Liver (tissue), 9 donors: Measurements from ENCODE around the gene HSPA12B. TPM values are rescaled to one million over a fixed set of nuclear protein-coding genes. Genes with fewer than 3 reads are reported as not detected.
A peak's percentile ranks its signal among the peaks of the same experiment; 100 is the strongest.

ENCODE experiments used
- DNase-seq: peaks from one replicate; pipeline ENCODE4 v3.0.0-alpha.2; 2017; ENCODE audit warnings: low spot score
- H3K27ac ChIP-seq, 2 donors: one replicate each; pipeline ENCODE4 v1.7.0; 2013; ENCODE audit warnings: inconsistent platforms in 2 of 2, low read length in 2 of 2, control low read depth in 1 of 2, low read depth in 1 of 2, mild to moderate bottlenecking in 1 of 2
- H3K27me3 ChIP-seq, 4 donors: one replicate each; pipeline versions ENCODE4 v1.6.1 to v1.7.0; 2013; ENCODE audit warnings: low read length in 3 of 4, inconsistent platforms in 1 of 4, mild to moderate bottlenecking in 1 of 4, moderate library complexity in 1 of 4; ENCODE audit not compliant: control insufficient read depth in 4 of 4, insufficient read depth in 4 of 4
- H3K36me3 ChIP-seq, 4 donors: one replicate each; pipeline versions ENCODE4 v1.6.1 to v1.7.0; 2013; ENCODE audit warnings: low read length in 3 of 4, mild to moderate bottlenecking in 3 of 4, low read depth in 1 of 4, moderate library complexity in 1 of 4; ENCODE audit not compliant: control insufficient read depth in 4 of 4, insufficient read depth in 3 of 4
- H3K4me1 ChIP-seq, 4 donors: one replicate each; pipeline versions ENCODE4 v1.6.1 to v1.7.0; 2013; ENCODE audit warnings: low read length in 3 of 4, mild to moderate bottlenecking in 3 of 4, moderate library complexity in 1 of 4; ENCODE audit not compliant: control insufficient read depth in 4 of 4, insufficient read depth in 4 of 4
- H3K4me3 ChIP-seq, 3 donors: one replicate each; pipeline versions ENCODE4 v1.6.1 to v1.7.0; 2013; ENCODE audit warnings: low read length in 3 of 3, control low read depth in 1 of 3, low read depth in 1 of 3, mild to moderate bottlenecking in 1 of 3
- H3K9ac ChIP-seq, 2 donors: one replicate each; pipeline ENCODE4 v1.7.0; 2013; ENCODE audit warnings: low read length in 2 of 2, mild to moderate bottlenecking in 2 of 2, moderate library complexity in 2 of 2, control low read depth in 1 of 2, low read depth in 1 of 2
- H3K9me3 ChIP-seq, 4 donors: one replicate each; pipeline versions ENCODE4 v1.6.1 to v1.7.0; 2013; ENCODE audit warnings: low read length in 3 of 4; ENCODE audit not compliant: control insufficient read depth in 4 of 4
- ATF3 ChIP-seq: IDR thresholded peaks from 2 replicates; pipeline ENCODE4 v1.6.1; 2016; ENCODE audit warnings: antibody characterized with exemption
- FOXA1 ChIP-seq: IDR thresholded peaks from 2 replicates; pipeline ENCODE4 v1.6.1; 2016; ENCODE audit warnings: antibody characterized with exemption
- FOXA2 ChIP-seq: IDR thresholded peaks from 2 replicates; pipeline ENCODE4 v1.6.1; 2016; ENCODE audit warnings: antibody characterized with exemption
- GABPA ChIP-seq, 2 donors: IDR thresholded peaks in 1 of 2; conservative IDR thresholded peaks in 1 of 2; 2 replicates each; pipeline ENCODE4 v1.6.1; 2016; ENCODE audit warnings: antibody characterized with exemption in 2 of 2, mild to moderate bottlenecking in 1 of 2, moderate library complexity in 1 of 2
- HNF4A ChIP-seq, 2 donors: conservative IDR thresholded peaks; 2 replicates each; pipeline ENCODE4 v1.6.1; 2016; ENCODE audit warnings: antibody characterized with exemption in 2 of 2, mild to moderate bottlenecking in 2 of 2
- JUND ChIP-seq, 2 donors: IDR thresholded peaks; 2 replicates each; pipeline ENCODE4 v1.6.1; 2016; ENCODE audit warnings: antibody characterized with exemption in 2 of 2
- NR2F2 ChIP-seq: IDR thresholded peaks from 2 replicates; pipeline ENCODE4 v1.6.1; 2016; ENCODE audit warnings: antibody characterized with exemption
- RAD21 ChIP-seq, 2 donors: IDR thresholded peaks; 2 replicates each; pipeline ENCODE4 v1.6.1; 2016; ENCODE audit warnings: antibody characterized with exemption in 2 of 2, mild to moderate bottlenecking in 2 of 2
- REST ChIP-seq: IDR thresholded peaks from 2 replicates; pipeline ENCODE4 v1.6.1; 2016; ENCODE audit warnings: antibody characterized with exemption, mild to moderate bottlenecking
- TAF1 ChIP-seq: conservative IDR thresholded peaks from 2 replicates; pipeline ENCODE4 v1.6.1; 2016; ENCODE audit warnings: antibody characterized with exemption, mild to moderate bottlenecking
- YY1 ChIP-seq: IDR thresholded peaks from 2 replicates; pipeline ENCODE4 v1.6.1; 2016; ENCODE audit warnings: antibody characterized with exemption, mild to moderate bottlenecking
- ZBTB33 ChIP-seq: IDR thresholded peaks from 2 replicates; pipeline ENCODE4 v1.6.1; 2016; ENCODE audit warnings: antibody characterized with exemption
- WGBS: extraction: QIAGEN DNeasy Blood & Tissue Kit; methylation state at CpG from one replicate; pipeline ENCODE4 v1.1.7; 2013; 5-methylcytosine and 5-hydroxymethylcytosine counted together
- polyA plus RNA-seq, 2 donors: library from polyadenylated mRNA; stranded (reverse) in 1 of 2; unstranded in 1 of 2; fragments of 200-250 nt in 1 of 2; fragments of >200 nt in 1 of 2; fragmentation: Nextera tagmentation in 1 of 2; extraction: Ambion mirVana in 1 of 2; gene quantifications; one replicate each; pipeline versions ENCODE4 v1.2.1 to v1.2.3, GENCODE V29; 2013 to 2015
- total RNA-seq, 2 donors: library from RNA; depleted of rRNA; stranded (reverse); fragments of >200 nt; gene quantifications; one replicate each; pipeline ENCODE4 v1.2.3, GENCODE V29; 2014
- TF ChIP-seq, protein P1 (sequence below): fragments of 150-350 bp; IDR thresholded peaks from 2 replicates; pipeline ENCODE4 v1.5.1; 2017; ENCODE audit warnings: improper control_type of control experiment, low read depth, low read length; ENCODE audit not compliant: missing input control
- TF ChIP-seq, protein P2 (sequence below): IDR thresholded peaks from 2 replicates; pipeline ENCODE4 v1.6.1; 2016; ENCODE audit warnings: antibody characterized with exemption
- donor health status: healthy.
- donor health status: healthy.
- donor health status: healthy.
- donor health status: healthy.
- donor health status: healthy.

Gene HSPA12B
- total and polyA plus RNA-seq, 4 donors: 0.72 to 1.8 (median 0.87) TPM

DNA sequence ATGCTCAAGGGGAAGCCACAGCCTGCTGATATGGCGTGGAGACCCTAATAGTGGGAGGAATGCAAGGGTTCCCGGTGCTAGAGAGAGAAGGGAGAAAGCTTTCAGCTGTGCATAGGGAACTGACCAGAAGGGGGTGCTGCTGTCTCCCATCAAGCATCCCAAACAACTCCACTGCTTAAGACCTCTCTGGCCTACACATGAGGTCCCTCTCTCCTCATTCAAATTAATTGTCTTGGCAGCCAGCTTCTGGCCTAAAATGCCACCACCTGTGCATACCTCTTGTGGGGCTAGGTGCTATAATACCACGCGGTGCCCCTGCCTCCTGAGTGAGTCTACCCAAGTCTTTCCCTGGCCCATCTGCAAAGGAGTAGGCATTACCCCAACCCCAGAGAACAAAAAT is 20.6 kb downstream of the HSPA12B start:
- Histone ChIP-seq H3K36me3 (peaks cover 0 to under 1% (median 0%) of the 10 kb centered on the region in 4 donors), H3K27ac (no peak overlapping the region), H3K9ac (no peak overlapping the region), H3K27me3 (no peaks in the 10 kb centered on the region), H3K4me1 (peaks cover 1 to 25% (median 15%) of the 10 kb centered on the region in 4 donors), H3K4me3 (no peak overlapping the region), H3K9me3 (no peaks in the 10 kb centered on the region)
- peak; percentile 76 for DNase-seq
- TF ChIP-seq, protein P1, sequence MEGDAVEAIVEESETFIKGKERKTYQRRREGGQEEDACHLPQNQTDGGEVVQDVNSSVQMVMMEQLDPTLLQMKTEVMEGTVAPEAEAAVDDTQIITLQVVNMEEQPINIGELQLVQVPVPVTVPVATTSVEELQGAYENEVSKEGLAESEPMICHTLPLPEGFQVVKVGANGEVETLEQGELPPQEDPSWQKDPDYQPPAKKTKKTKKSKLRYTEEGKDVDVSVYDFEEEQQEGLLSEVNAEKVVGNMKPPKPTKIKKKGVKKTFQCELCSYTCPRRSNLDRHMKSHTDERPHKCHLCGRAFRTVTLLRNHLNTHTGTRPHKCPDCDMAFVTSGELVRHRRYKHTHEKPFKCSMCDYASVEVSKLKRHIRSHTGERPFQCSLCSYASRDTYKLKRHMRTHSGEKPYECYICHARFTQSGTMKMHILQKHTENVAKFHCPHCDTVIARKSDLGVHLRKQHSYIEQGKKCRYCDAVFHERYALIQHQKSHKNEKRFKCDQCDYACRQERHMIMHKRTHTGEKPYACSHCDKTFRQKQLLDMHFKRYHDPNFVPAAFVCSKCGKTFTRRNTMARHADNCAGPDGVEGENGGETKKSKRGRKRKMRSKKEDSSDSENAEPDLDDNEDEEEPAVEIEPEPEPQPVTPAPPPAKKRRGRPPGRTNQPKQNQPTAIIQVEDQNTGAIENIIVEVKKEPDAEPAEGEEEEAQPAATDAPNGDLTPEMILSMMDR: peak; percentile 53
- TF ChIP-seq RAD21 (IDR thresholded peaks at IDR 0.05) (peak; percentile 77 to 82), ZBTB33 (no peak), NR2F2 (no peak), REST (no peak), YY1 (no peak), FOXA1 (no peak)
- TF ChIP-seq, protein P2, sequence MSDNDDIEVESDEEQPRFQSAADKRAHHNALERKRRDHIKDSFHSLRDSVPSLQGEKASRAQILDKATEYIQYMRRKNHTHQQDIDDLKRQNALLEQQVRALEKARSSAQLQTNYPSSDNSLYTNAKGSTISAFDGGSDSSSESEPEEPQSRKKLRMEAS: no peak
- WGBS: 62% methylated on average over 4 of the region's 4 CpGs

DNA sequence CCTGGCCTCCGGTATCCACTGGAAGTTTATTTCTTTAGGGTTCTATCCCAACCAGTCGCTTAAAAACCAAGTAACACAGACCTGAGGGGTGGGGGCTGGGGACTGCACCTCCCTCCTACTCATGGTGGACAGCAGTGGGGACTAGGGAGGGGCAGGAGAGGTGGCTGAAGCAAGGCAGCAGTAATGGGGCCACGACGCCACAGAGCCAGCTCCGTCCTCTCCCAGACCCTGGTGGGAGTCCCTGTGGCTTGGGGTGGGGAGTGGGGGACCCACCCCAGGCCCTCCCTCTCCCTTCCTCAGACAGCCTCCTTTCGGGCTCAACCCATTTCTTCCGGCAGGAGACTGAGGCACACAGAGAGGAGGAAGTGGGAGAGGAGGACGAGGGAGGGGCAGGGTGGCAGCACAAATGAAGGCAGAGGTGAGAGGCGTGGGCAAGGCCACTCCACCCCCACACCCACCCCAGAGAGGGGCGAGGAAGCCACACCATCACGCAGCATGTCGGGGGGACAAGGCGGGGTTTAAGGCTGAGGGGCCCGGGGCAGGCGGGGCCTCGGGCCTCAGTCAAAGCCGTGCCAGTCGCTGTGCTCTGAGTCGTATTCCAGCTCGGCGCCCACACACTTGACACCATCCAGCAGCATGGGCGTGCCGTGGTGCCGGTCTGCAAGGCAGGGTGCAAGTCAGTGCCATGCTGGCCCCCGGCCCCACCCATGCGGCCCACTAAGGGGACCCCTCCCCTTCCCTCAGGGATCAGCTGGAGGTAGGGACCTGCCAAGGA is 21.2 kb downstream of the HSPA12B start:
- no peaks in the 10 kb centered on the region for H3K27me3 ChIP-seq
- H3K9ac ChIP-seq: no peak overlapping the region
- peaks cover 1 to 25% (median 15%) of the 10 kb centered on the region in 4 donors for H3K4me1 ChIP-seq
- no peak for DNase-seq
- H3K27ac ChIP-seq: no peak overlapping the region
- no peak overlapping the region for H3K4me3 ChIP-seq
- no peaks in the 10 kb centered on the region for H3K9me3 ChIP-seq
- H3K36me3 ChIP-seq: peaks cover 0 to 3% (median 0%) of the 10 kb centered on the region in 4 donors
- 95% methylated on average over 26 of the region's 26 CpGs for WGBS
- TF ChIP-seq, protein P1: no peak
- TF ChIP-seq RAD21 (IDR thresholded peaks at IDR 0.05) (no peak), NR2F2 (no peak), ZBTB33 (no peak), GABPA (IDR thresholded peaks at IDR 0.05 in 1 of 2, conservative IDR thresholded peaks at IDR 0.05 in 1 of 2) (no peak), JUND (IDR thresholded peaks at IDR 0.05) (no peak), ATF3 (no peak), HNF4A (conservative IDR thresholded peaks at IDR 0.05) (no peak), FOXA2 (no peak), TAF1 (no peak)
- TF ChIP-seq, protein P2: no peak
